ENCODE measurements around the gene ZMAT3.
"Not testable (repeated sequence)": the region's sequence is repeated elsewhere in the genome, so short reads cannot be mapped to it uniquely, and the experiment has no call there.

The ZMAT3 gene

DNA sequence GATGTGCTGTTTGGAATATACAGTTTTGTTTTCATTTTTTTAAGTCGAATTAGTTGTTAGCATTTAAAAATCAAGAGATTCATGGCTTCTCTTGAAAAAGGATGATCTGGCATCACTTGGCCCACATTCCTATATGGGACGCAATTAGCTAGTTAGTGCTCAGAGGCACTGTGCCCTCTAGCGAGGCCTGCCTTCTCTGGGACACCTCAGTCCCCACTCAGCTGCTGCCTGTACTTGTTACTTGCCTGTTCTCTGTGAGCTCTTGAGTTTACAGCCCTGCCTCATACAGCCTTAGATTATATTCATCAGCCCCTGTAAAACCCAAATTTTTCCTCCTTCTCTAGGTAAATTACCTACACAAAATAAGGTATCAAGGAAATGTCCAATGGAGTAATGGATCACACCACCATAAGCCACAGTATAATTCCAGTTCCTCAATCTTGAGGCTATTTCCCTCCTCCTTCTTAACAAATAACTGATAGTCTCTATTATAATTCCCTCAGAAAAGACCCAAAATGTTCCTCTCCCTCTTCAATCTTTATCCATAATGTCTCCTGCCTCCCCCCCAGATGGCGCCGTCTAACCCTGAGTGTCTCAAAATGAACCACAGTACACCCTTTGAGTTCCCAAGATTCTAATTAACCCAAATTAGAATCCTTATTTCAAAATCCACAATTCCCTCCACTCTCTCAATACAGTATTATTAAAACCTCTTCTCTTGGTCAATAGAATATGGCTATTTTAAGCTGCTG, 2.7 kb downstream of the ZMAT3 start:
- DNase-seq (ENCODE audit: low spot score), result peak; percentile 21

DNA sequence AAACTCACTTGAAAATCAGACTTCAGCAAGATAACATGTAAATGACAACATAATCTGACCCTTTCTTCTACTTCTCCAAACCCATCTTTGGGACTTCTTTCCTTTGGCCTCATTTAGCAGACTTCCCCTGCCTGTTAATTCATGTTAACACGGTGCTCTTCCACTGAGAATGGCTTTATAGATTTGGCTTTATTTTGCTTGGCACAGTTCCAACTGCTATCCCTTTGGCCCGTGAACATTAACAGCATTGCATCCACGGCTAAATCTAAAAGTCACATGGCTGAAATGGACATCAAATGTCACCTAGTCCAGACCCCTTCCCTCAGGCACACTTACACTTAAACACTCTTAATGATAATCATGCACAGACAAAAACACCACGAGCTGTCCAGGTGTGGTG, 3.8 kb downstream of the ZMAT3 start:
- DNase-seq (ENCODE audit: low spot score), result no peak

- DNase-seq (ENCODE audit: low spot score), result no peak
Observed at GRCh38 chr3:179067291-179067690, 4.3 kb downstream of the ZMAT3 start.

GRCh38 chr3:179063945-179064560, 7.6 kb downstream of the ZMAT3 start:
- no peak for DNase-seq (ENCODE audit: low spot score)

DNA sequence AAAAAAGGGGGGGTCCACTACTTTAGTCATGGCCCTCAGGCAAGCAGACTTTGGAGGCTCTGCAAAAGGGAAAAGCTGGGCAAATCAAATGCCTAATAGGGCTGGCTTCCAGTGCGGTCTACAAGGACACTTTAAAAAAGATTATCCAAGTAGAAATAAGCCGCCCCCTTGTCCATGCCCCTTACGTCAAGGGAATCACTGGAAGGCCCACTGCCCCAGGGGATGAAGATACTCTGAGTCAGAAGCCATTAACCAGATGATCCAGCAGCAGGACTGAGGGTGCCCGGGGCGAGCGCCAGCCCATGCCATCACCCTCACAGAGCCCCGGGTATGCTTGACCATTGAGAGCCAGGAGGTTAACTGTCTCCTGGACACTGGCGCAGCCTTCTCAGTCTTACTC, 15.3 kb downstream of the ZMAT3 start:
- DNase-seq (ENCODE audit: low spot score), result no peak

- not testable (repeated sequence) for DNase-seq (ENCODE audit: low spot score)
Observed at GRCh38 chr3:179054565-179054964, 17.0 kb downstream of the ZMAT3 start.

DNA sequence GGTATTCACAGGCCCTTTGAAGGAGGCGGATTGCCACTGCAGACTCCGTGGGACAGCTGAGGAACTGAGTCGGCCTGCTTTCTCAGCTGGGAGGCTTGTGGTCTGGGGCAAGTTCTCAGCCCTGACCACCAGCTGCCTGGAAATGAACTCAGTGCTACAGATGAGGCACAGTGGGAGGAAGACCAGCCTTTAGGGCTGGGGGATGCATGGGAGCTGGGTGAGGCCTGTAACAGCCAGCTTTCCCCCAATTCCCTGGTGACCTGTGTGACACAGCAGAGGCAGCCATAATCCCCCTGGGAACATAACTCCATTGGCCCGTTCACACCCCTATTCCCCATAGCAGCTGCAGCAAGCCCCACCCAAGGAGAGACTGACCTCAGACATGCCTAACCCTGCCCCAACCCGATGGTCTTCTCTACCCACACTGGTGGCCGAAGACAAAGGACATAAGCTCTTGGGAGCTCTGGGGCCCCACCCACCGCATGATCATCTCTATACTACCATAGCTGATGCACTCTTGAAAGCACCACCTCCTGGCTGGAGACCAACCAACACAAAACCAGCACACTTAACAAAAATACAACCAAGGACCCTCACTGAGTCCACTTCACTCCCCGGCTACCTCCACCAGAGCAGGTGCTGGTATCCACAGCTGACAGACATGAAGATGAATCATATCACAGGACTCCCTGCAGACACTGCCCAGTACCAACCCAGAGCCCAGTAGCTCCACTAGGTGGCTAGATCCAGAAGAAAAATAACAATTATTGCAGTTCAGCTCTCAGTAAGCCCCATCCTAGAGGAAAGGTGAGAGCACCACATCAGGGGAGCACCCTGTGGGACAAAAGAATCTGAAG, 24.9 kb downstream of the ZMAT3 start:
- DNase-seq (ENCODE audit: low spot score), result peak; percentile 45

DNA sequence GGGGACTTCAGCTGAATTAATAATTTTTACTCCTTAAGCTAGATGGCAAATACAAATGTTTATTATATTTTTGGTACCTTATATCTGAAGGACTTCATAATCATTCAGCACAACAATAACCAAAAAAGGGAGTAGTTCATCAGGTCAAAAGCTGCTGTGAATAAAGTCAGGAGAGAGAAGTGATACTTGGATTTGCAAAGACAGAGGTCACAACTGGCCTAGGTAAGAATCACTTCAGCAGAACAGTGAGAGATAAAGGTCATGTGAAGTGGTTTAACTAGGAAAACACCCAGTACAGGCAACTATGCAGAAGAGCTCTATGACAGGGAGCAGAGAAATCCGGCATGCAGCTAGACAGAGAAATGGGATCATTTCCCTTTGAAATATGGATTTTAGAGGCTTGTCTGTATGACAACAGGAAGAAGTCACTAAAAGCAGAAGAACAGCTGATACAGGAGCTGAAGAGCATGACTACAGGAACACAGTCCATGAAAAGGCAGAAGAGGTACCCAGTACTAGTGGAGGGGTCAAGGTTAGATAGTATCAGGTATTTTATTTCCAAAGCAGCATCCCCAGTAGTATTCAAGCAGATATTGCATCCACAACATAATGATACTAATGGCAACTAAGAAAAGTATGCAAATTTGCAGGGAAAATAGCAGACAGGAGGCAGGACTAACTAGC, 25.7 kb downstream of the ZMAT3 start:
- no peak for DNase-seq (ENCODE audit: low spot score)

DNA sequence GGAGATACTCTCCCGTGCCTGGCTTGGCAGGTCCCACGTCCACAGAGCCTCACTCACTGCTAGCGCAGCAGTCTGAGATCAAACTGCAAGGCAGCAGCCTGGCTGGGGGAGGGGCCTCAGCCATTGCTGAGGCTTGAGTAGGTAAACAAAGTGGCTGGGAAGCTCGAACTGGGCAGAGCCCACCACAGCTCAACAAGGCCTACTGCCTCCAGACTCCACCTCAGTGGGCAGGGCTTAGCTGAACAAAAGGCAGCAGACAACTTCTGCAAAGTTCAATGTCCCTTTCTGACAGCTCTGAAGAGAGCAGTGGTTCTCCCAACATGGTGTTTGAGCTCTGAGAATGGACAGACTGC, 32.7 kb downstream of the ZMAT3 start:
- DNase-seq (ENCODE audit: low spot score), result not testable (repeated sequence)

- peak; percentile 14 for DNase-seq (ENCODE audit: low spot score)
Observed at GRCh38 chr3:179038216-179038898, 33.3 kb downstream of the ZMAT3 start.

- DNase-seq (ENCODE audit: low spot score), result peak; percentile 87
Observed at GRCh38 chr3:179037351-179037750, 34.3 kb downstream of the ZMAT3 start.

- no peak for DNase-seq (ENCODE audit: low spot score)
Observed at GRCh38 chr3:179036626-179037300, 34.8 kb downstream of the ZMAT3 start.

GRCh38 chr3:179036226-179036625, 35.4 kb downstream of the ZMAT3 start:
- no peak for DNase-seq (ENCODE audit: low spot score)

DNA sequence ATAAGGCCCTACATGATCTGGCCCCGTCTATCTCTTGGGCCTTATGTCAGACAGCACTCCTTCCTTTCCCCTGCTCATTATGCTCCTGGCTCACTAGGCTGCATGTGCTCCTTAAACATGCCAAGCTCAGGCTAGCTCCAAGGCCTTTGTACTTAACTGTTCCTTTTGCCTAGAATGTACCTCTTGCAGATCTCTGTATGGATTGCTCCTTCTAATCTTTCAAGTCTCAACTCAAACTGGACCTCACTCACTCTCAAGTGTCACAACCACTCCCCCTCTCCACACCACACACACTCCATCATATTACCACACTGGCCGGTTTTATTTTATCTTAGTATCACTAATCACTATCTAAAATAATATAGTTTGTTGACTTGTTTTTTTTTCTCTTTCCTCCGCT, 36.4 kb downstream of the ZMAT3 start:
- DNase-seq (ENCODE audit: low spot score), result no peak

- DNase-seq (ENCODE audit: low spot score), result not testable (repeated sequence)
Observed at GRCh38 chr3:179033304-179033657, 38.3 kb downstream of the ZMAT3 start.

DNA sequence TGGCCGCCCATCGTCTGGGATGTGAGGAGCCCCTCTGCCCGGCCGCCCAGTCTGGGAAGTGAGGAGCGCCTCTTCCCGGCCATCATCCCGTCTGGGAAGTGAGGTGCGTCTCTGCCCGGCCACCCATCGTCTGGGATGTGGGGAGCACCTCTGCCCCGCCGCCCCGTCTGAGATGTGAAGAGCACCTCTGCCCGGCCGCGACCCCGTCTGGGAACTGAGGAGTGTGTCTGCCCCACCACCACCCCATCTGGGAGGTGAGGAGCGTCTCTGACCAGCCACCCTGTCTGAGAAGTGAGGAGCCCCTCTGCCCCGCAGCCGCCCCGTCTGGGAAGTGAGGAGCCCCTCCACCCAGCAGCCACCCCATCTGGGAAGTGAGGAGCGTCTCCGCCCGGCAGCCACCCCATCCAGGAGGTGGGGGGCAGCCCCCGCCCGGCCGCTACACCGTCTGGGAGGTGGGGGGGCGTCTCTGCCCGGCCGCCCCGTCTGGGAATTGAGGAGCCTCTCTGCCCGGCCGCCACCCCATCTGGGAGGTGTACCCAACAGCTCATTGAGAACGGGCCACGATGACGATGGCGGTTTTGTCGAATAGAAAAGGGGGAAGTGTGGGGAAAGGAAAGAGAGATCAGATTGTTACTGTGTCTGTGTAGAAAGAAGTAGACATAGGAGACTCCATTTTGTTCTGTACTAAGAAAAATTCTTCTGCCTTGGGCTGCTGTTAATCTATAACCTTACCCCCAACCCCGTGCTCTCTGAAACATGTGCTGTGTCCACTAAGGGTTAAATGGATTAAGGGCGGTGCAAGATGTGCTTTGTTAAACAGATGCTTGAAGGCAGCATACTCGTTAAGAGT, 38.9 kb downstream of the ZMAT3 start:
- not testable (repeated sequence) for DNase-seq (ENCODE audit: low spot score)

DNA sequence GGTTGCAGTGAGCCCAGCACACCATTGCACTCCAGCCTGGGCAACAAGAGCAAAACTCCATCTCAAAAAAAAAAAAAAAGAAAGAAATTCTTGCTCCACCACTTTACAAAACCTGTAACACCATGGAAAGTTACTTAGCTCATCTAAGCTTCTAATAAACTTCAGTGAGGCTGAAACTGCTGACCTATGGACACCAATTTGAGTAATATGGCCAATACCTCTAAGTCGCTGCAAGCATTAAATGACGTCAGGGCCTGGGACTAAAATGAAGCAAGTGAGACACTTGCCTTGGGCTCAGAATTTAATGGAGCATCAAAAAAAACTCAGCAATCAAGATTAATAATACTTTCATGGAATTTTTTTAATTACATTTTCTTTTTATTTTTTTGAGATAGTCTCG, 42.5 kb downstream of the ZMAT3 start:
- no peak for DNase-seq (ENCODE audit: low spot score)

- no peak for DNase-seq (ENCODE audit: low spot score)
Observed at GRCh38 chr3:179028408-179028807, 43.2 kb downstream of the ZMAT3 start.

DNA sequence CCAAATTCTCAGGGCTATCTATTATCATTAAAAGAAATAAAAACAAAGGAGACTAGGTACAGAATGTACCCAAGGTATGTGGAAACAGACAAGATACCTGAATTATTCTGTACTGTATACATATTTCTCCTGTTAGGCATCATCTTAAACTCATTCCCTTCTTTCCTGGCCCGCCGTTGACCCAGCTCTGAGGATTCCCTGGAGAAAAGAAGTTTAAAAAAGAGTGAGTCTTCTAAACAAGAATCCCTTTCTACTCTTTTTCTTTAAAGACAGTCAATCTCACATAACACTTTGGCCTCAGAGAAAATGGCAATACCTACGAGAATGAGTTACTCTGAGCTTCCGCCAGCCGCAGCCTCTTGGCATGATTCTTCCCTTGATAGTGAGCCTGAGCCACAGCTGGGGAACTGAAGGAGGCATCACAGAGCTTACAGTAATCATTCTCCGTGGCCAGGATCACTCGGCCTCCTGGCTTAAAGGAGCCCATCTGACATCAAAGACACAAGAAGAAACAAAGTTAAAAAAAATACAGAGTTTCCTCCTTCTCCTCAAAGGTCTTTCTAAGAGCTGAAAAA, 44.2 kb downstream of the ZMAT3 start:
- no peak for DNase-seq (ENCODE audit: low spot score)

GRCh38 chr3:179026636-179027035, 45.0 kb downstream of the ZMAT3 start:
- DNase-seq (ENCODE audit: low spot score), result no peak
